GM19468 (cell line): ENCODE results near the gene ABCA13.

Source experiments
- ATAC-seq: cut with Tn5 transposase; IDR thresholded peaks from one replicate; pipeline ENCODE4 v1.9.1; 2021; ENCODE audit warnings: mild to moderate bottlenecking, moderate library complexity, moderate number of reproducible peaks; ENCODE audit not compliant: unreplicated experiment; ENCODE audit errors: extremely low read depth

The ABCA13 gene

GRCh38 chr7:48347230-48347825, 176.1 kb downstream of the ABCA13 start:
- ATAC-seq: no peak

GRCh38 chr7:48350515-48350914, 179.3 kb downstream of the ABCA13 start:
- ATAC-seq: no peak

GRCh38 chr7:48351900-48352299, 180.6 kb downstream of the ABCA13 start:
- ATAC-seq: no peak

- no peak for ATAC-seq
Measured at GRCh38 chr7:48355346-48355745, 184.1 kb downstream of the ABCA13 start.

GRCh38 chr7:48360574-48360973, 189.3 kb downstream of the ABCA13 start:
- ATAC-seq: no peak

GRCh38 chr7:48363174-48363573, 191.9 kb downstream of the ABCA13 start:
- ATAC-seq: no peak

GRCh38 chr7:48365010-48365409, 193.8 kb downstream of the ABCA13 start:
- ATAC-seq: no peak

GRCh38 chr7:48366096-48366495, 194.8 kb downstream of the ABCA13 start:
- no peak for ATAC-seq

GRCh38 chr7:48376263-48376662, 205.0 kb downstream of the ABCA13 start:
- no peak for ATAC-seq

- no peak for ATAC-seq
Measured at GRCh38 chr7:48380921-48381320, 209.7 kb downstream of the ABCA13 start.

GRCh38 chr7:48381571-48381970, 210.3 kb downstream of the ABCA13 start:
- ATAC-seq: no peak

- no peak for ATAC-seq
Measured at GRCh38 chr7:48384180-48384752, 213.0 kb downstream of the ABCA13 start.

GRCh38 chr7:48387932-48388331, 216.7 kb downstream of the ABCA13 start:
- no peak for ATAC-seq

- no peak for ATAC-seq
Measured at GRCh38 chr7:48388911-48389310, 217.7 kb downstream of the ABCA13 start.

- no peak for ATAC-seq
Measured at GRCh38 chr7:48389977-48390376, 218.7 kb downstream of the ABCA13 start.

GRCh38 chr7:48390388-48391327, 219.4 kb downstream of the ABCA13 start:
- no peak for ATAC-seq

GRCh38 chr7:48398191-48398590, 226.9 kb downstream of the ABCA13 start:
- ATAC-seq: no peak

GRCh38 chr7:48402721-48403120, 231.5 kb downstream of the ABCA13 start:
- ATAC-seq: no peak

GRCh38 chr7:48408731-48409130, 237.5 kb downstream of the ABCA13 start:
- ATAC-seq: no peak

GRCh38 chr7:48411619-48412018, 240.4 kb downstream of the ABCA13 start:
- no peak for ATAC-seq

GRCh38 chr7:48414011-48414732, 242.9 kb downstream of the ABCA13 start:
- no peak for ATAC-seq
